Mononuclear cell (primary cell): ENCODE data around the gene GPS1. TPM values are rescaled to one million over a fixed set of nuclear protein-coding genes. Genes with fewer than 3 reads are reported as not detected.

ENCODE experiments used
- H3K27me3 ChIP-seq: 2 replicates; pipeline ENCODE4 v1.6.0; 2011; ENCODE audit warnings: low read length, control low read depth; ENCODE audit not compliant: insufficient read depth
- H3K4me1 ChIP-seq: 2 replicates; pipeline ENCODE4 v1.5.1; 2011; ENCODE audit warnings: mild to moderate bottlenecking, low read length, control low read depth; ENCODE audit not compliant: insufficient read depth
- H3K4me3 ChIP-seq: 2 replicates; pipeline ENCODE4 v1.5.1; 2011; ENCODE audit warnings: mild to moderate bottlenecking, low read length, moderate library complexity
- H3K9me3 ChIP-seq: 2 replicates; pipeline ENCODE4 v1.5.1; 2011; ENCODE audit warnings: low read depth, mild to moderate bottlenecking, control low read depth, low read length
- total RNA-seq: library from RNA; depleted of rRNA; stranded (reverse); fragments of >200 nt; gene quantifications from one replicate; pipeline ENCODE4 v1.2.3, GENCODE V29; 2012

Gene GPS1
- total RNA-seq, 1 donor = 47.4 TPM

- Histone ChIP-seq H3K27me3 (no peaks in the 10 kb centered on the region), H3K4me1 (peaks cover 27% of the 10 kb centered on the region), H3K9me3 (no peaks in the 10 kb centered on the region), H3K4me3 (no peak overlapping the region)
Measured at GRCh38 chr17:82019690-82020571, 31.8 kb upstream of the GPS1 start.

- peaks cover 27% of the 10 kb centered on the region for H3K4me1 ChIP-seq
- H3K4me3 ChIP-seq = no peak overlapping the region
- H3K27me3 ChIP-seq = no peaks in the 10 kb centered on the region
- H3K9me3 ChIP-seq = no peaks in the 10 kb centered on the region
Measured at GRCh38 chr17:82020572-82021106, 31.1 kb upstream of the GPS1 start.

GRCh38 chr17:82021107-82021899 is 30.4 kb upstream of the GPS1 start:
- Histone ChIP-seq H3K27me3 (no peaks in the 10 kb centered on the region), H3K4me3 (no peak overlapping the region), H3K9me3 (no peaks in the 10 kb centered on the region), H3K4me1 (peaks cover 27% of the 10 kb centered on the region)

- peaks cover 27% of the 10 kb centered on the region for H3K4me1 ChIP-seq
- H3K27me3 ChIP-seq = no peaks in the 10 kb centered on the region
- no peaks in the 10 kb centered on the region for H3K9me3 ChIP-seq
- H3K4me3 ChIP-seq = peak overlapping the region; percentile 65
Measured at GRCh38 chr17:82021900-82022309, 29.8 kb upstream of the GPS1 start.

DNA sequence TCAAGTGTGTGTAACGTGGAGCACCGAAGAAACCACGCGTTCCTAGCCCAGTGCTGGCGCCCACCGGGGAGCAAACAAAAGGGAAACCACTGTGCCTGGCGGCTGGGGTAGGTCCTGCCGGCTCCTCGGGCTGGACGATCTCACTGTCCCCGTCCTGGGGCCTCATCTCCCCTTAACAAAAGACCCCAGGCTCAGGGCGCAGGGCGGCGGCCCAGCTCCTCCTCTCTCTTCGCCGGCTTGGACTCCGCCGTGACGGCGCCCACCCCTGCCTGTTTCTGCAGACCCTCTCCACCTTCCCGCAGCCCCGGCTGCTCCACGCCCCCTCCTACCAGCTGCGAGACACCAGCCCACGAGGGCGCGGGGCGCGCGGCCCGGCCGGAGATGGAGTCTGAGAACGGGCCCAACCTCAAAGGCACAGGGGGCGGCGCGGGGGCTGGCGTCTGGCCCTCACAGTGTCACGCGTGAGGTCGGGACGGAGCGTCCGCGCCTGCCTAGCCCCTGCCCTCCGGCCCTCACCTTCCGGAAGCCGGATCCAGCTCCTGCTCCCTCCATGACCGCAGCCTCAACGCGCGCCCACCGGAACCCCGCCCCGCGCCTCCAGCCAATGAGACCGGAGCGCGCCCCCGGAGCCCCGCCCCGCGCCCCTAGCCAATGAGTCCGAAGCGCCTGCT is 29.3 kb upstream of the GPS1 start, which contains the start of gene CENPX:
CENPX (minus strand) TSS at position 569 of the 671 bp plus-strand sequence; CDS start at position 552, 17 bp downstream.
- H3K4me3 ChIP-seq = peak within 1 kb of the TSS; percentile 65
- H3K27me3 ChIP-seq = no peaks in the 10 kb centered on the region
- peaks cover 27% of the 10 kb centered on the region for H3K4me1 ChIP-seq
- no peaks in the 10 kb centered on the region for H3K9me3 ChIP-seq

DNA sequence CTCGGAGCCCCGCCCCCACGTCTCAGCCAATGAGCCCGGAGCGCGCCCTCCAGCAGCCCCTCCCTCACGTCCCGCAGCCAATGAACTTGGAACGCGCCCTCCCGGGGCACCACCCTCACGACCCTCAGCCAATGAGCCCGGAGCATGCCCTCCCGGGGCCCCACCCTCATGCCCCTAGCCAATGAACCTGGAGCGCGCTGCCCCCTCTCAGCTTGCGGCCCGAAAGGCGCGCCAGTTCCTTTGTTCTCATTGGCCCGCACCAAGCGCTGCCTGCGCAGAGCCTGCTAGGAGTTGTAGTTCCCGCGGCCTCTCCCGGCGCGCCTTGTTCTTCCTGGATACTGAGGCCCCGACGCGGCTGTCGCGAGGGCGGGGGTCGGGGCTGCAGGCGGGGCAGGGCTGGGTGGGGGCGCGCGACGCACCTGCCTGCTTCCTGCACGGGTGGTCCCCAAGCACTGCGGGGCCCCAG is 28.7 kb upstream of the GPS1 start, which contains the start of gene LRRC45:
LRRC45 (plus strand) TSS at position 325 of the 466 bp plus-strand sequence. CDS start 339 bp downstream, outside the sequence.
- Histone ChIP-seq H3K4me1 (peaks cover 27% of the 10 kb centered on the region), H3K9me3 (no peaks in the 10 kb centered on the region), H3K27me3 (no peaks in the 10 kb centered on the region), H3K4me3 (peak within 1 kb of the TSS; percentile 65)

- peak overlapping the region; percentile 58 for H3K4me3 ChIP-seq
- H3K9me3 ChIP-seq = no peaks in the 10 kb centered on the region
- no peaks in the 10 kb centered on the region for H3K27me3 ChIP-seq
- peaks cover 27% of the 10 kb centered on the region for H3K4me1 ChIP-seq
Measured at GRCh38 chr17:82023447-82024241, 28.1 kb upstream of the GPS1 start.

GRCh38 chr17:82024859-82025258 is 26.8 kb upstream of the GPS1 start:
- Histone ChIP-seq H3K27me3 (no peaks in the 10 kb centered on the region), H3K4me3 (no peak overlapping the region), H3K4me1 (peaks cover 30% of the 10 kb centered on the region), H3K9me3 (no peaks in the 10 kb centered on the region)

DNA sequence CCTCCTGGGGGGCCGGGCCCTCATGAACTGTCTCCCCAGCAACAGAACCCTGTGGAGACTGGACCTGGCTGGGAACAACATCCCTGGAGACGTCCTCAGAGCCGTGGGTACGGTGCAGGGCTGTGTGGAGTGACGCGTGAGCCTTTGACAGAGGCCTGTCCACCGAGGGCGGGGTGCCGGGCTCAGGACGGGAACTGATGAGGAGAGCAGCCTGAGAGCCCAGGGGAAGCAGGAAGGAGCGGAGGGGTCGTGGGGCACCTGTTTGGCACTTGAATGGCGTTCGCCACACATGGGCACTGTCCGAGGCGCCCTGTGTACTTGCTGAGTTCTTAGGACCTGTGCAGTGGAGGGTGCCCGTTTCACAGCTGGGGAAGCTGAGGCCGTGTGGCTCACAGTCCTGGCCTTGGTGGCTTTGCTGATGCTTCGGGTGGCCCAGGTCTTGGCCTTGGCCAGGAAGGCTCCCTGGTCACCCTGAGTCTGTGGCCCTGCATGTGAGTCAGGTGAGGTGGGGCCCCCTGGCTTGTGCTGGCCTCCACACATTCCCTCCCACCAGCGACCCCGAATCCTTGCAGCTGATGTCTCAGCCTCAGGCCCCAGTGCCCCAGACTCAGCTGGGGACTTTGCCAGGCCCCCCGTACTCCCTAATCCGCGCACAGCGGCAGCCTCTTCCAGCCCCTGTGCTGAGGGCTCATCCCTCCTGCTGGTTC is 26.1 kb upstream of the GPS1 start:
- Histone ChIP-seq H3K9me3 (no peaks in the 10 kb centered on the region), H3K4me1 (peaks cover 37% of the 10 kb centered on the region), H3K27me3 (no peaks in the 10 kb centered on the region), H3K4me3 (no peak overlapping the region)

- no peaks in the 10 kb centered on the region for H3K9me3 ChIP-seq
- H3K27me3 ChIP-seq = peaks cover 5% of the 10 kb centered on the region
- H3K4me3 ChIP-seq = no peak overlapping the region
- H3K4me1 ChIP-seq = peaks cover 34% of the 10 kb centered on the region
Measured at GRCh38 chr17:82028246-82028645, 23.5 kb upstream of the GPS1 start.

DNA sequence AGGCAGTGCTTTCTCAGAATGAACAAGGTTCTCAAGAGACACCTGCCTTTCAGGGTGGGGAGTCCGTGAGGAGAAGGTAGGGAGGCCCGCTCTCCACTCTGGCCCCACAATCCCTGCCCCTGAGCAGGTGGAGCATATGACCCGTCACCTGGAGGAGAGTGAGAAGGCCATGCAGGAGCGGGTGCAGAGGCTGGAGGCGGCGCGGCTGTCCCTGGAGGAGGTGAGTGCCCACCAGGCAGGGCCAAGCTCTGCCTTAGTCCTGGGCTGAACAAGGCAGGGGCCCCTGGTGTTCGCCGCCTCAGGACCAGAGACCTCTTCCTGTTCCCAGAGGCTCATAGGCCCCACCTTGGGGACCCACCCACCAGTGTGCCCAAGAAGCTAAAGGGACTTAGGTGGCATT is 22.7 kb upstream of the GPS1 start:
- Histone ChIP-seq H3K4me1 (peaks cover 28% of the 10 kb centered on the region), H3K27me3 (peaks cover 5% of the 10 kb centered on the region), H3K9me3 (no peaks in the 10 kb centered on the region), H3K4me3 (no peak overlapping the region)

DNA sequence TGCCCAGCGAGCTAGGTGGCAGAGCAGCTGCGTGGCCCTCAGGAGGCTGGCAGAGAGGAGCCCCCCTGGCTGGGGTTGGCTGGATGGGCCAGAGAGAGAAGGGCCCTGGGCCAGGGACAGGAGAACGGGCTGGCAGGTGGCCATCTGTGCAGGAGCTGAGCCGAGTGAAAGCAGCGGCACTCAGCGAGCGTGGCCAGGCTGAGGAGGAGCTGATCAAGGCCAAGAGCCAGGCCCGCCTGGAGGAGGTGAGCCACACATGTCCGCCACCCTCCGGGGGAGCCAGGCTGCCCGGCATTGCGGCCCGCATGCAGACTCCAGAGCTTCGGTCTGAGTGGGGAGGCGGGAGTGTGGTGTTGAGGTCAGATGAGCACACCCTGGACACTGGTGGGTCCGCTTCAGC is 22.3 kb upstream of the GPS1 start:
- Histone ChIP-seq H3K9me3 (no peaks in the 10 kb centered on the region), H3K4me3 (no peak overlapping the region), H3K27me3 (peaks cover 5% of the 10 kb centered on the region), H3K4me1 (peaks cover 24% of the 10 kb centered on the region)

GRCh38 chr17:82029990-82030469 is 21.7 kb upstream of the GPS1 start:
- Histone ChIP-seq H3K4me3 (no peak overlapping the region), H3K27me3 (peaks cover 5% of the 10 kb centered on the region), H3K9me3 (no peaks in the 10 kb centered on the region), H3K4me1 (peaks cover 24% of the 10 kb centered on the region)
